ENCODE measurements around the gene TMEM54. TPM values are rescaled to one million over a fixed set of nuclear protein-coding genes. Genes with fewer than 3 reads are reported as not detected.

The TMEM54 gene
- total and polyA plus RNA-seq, 3 experiments from 2014 or later = 2.5 to 2.6 TPM; not detected in 1

- no peaks in the 10 kb centered on the region for H3K9me3 ChIP-seq (ENCODE audit: low read length)
- H3K27ac Mint-ChIP-seq = peak overlapping the region in 3 of 8 donors; percentile 17 to 66 (median 51)
- DNase-seq = no peak
- H3K27me3 ChIP-seq (ENCODE audit: insufficient read depth, low read length, poor library complexity, severe bottlenecking) = no peaks in the 10 kb centered on the region
- no peak overlapping the region for H3K4me3 ChIP-seq (ENCODE audit: low read length)
- H3K4me1 Mint-ChIP-seq = no peaks in the 10 kb centered on the region
- ChIA-PET POLR2A (interaction anchor here (0.6 kb wide), 1 partner anchor 691 kb away, joined by 7 read pairs; no protein-coding TSS in a partner anchor), CTCF (interaction anchor here (1.5 to 1.6 kb wide), 2 partner anchors 13 to 150 kb away, joined by 3 to 4 read pairs; no protein-coding TSS in a partner anchor)
- H3K27me3 Mint-ChIP-seq = no peaks in the 10 kb centered on the region
- no peak overlapping the region for H3K27ac ChIP-seq (ENCODE audit: low read depth, low read length)
- peaks cover 0 to 71% (median 12%) of the 10 kb centered on the region in 3 donors for H3K36me3 Mint-ChIP-seq
- no peak overlapping the region for H3K4me3 Mint-ChIP-seq
- H3K36me3 ChIP-seq (ENCODE audit: insufficient read depth, low read length) = no peaks in the 10 kb centered on the region
- H3K4me1 ChIP-seq (ENCODE audit: insufficient read depth, low read length) = no peaks in the 10 kb centered on the region
- H3K9me3 Mint-ChIP-seq = no peaks in the 10 kb centered on the region
Observed at GRCh38 chr1:32863218-32863880, 37.8 kb downstream of the TMEM54 start.

GRCh38 chr1:32861904-32862695 lies 39.1 kb downstream of the TMEM54 start:
- Mint-ChIP-seq H3K4me3 (no peak overlapping the region), H3K36me3 (peaks cover 4 to 76% (median 16%) of the 10 kb centered on the region in 3 donors), H3K27me3 (no peaks in the 10 kb centered on the region), H3K4me1 (no peaks in the 10 kb centered on the region), H3K27ac (peak overlapping the region in 4 of 8 donors; percentile 17 to 78 (median 42)), H3K9me3 (no peaks in the 10 kb centered on the region)
- no peak for DNase-seq
- Histone ChIP-seq H3K27ac (ENCODE audit: low read depth, low read length) (no peak overlapping the region), H3K36me3 (ENCODE audit: insufficient read depth, low read length) (peaks cover under 1% of the 10 kb centered on the region), H3K9me3 (ENCODE audit: low read length) (no peaks in the 10 kb centered on the region), H3K27me3 (ENCODE audit: insufficient read depth, low read length, poor library complexity, severe bottlenecking) (no peaks in the 10 kb centered on the region), H3K4me3 (ENCODE audit: low read length) (no peak overlapping the region), H3K4me1 (ENCODE audit: insufficient read depth, low read length) (no peaks in the 10 kb centered on the region)
- POLR2A ChIA-PET = interaction anchor here (0.6 kb wide), 1 partner anchor 38 kb away, joined by 6 read pairs; no protein-coding TSS in a partner anchor
- CTCF ChIA-PET = interaction anchor here (1.5 to 1.6 kb wide), 2 partner anchors 14 to 149 kb away, joined by 3 to 4 read pairs; no protein-coding TSS in a partner anchor

GRCh38 chr1:32860566-32860965 lies 40.6 kb downstream of the TMEM54 start:
- Histone ChIP-seq H3K4me1 (ENCODE audit: insufficient read depth, low read length) (no peaks in the 10 kb centered on the region), H3K9me3 (ENCODE audit: low read length) (no peaks in the 10 kb centered on the region), H3K36me3 (ENCODE audit: insufficient read depth, low read length) (peaks cover 9% of the 10 kb centered on the region), H3K4me3 (ENCODE audit: low read length) (no peak overlapping the region), H3K27me3 (ENCODE audit: insufficient read depth, low read length, poor library complexity, severe bottlenecking) (no peaks in the 10 kb centered on the region), H3K27ac (ENCODE audit: low read depth, low read length) (no peak overlapping the region)
- Mint-ChIP-seq H3K36me3 (peaks cover 4 to 87% (median 22%) of the 10 kb centered on the region in 3 donors), H3K9me3 (no peaks in the 10 kb centered on the region), H3K27me3 (no peaks in the 10 kb centered on the region), H3K4me3 (no peak overlapping the region), H3K27ac (peak overlapping the region in 4 of 8 donors; percentile 48 to 66 (median 58)), H3K4me1 (no peaks in the 10 kb centered on the region)
- CTCF ChIA-PET = interaction anchor here (1.6 kb wide), 1 partner anchor 11 kb away, joined by 5 read pairs; no protein-coding TSS in a partner anchor
- no peak for DNase-seq
- POLR2A ChIA-PET = no interaction called here

GRCh38 chr1:32859915-32860314 lies 41.3 kb downstream of the TMEM54 start:
- H3K4me3 Mint-ChIP-seq = no peak overlapping the region
- no peaks in the 10 kb centered on the region for H3K9me3 Mint-ChIP-seq
- no peak for DNase-seq
- peaks cover 4 to 93% (median 24%) of the 10 kb centered on the region in 3 donors for H3K36me3 Mint-ChIP-seq
- H3K4me1 ChIP-seq (ENCODE audit: insufficient read depth, low read length) = no peaks in the 10 kb centered on the region
- no peaks in the 10 kb centered on the region for H3K9me3 ChIP-seq (ENCODE audit: low read length)
- no peak overlapping the region for H3K27ac ChIP-seq (ENCODE audit: low read depth, low read length)
- peaks cover 13% of the 10 kb centered on the region for H3K36me3 ChIP-seq (ENCODE audit: insufficient read depth, low read length)
- no peaks in the 10 kb centered on the region for H3K27me3 ChIP-seq (ENCODE audit: insufficient read depth, low read length, poor library complexity, severe bottlenecking)
- H3K27ac Mint-ChIP-seq = peak overlapping the region in 1 of 8 donors; percentile 59
- POLR2A ChIA-PET = no interaction called here
- H3K4me1 Mint-ChIP-seq = no peaks in the 10 kb centered on the region
- H3K4me3 ChIP-seq (ENCODE audit: low read length) = no peak overlapping the region
- H3K27me3 Mint-ChIP-seq = no peaks in the 10 kb centered on the region
- CTCF ChIA-PET = interaction anchor here (1.3 to 1.6 kb wide), 2 partner anchors 12 to 147 kb away, joined by 5 read pairs; no protein-coding TSS in a partner anchor

- Mint-ChIP-seq H3K9me3 (no peaks in the 10 kb centered on the region), H3K4me3 (no peak overlapping the region), H3K27me3 (no peaks in the 10 kb centered on the region), H3K27ac (peak overlapping the region in 1 of 8 donors; percentile 22), H3K36me3 (peaks cover 4 to 93% (median 23%) of the 10 kb centered on the region in 3 donors), H3K4me1 (peaks cover 0 to 2% (median 0%) of the 10 kb centered on the region in 3 donors)
- CTCF ChIA-PET = no interaction called here
- Histone ChIP-seq H3K4me1 (ENCODE audit: insufficient read depth, low read length) (no peaks in the 10 kb centered on the region), H3K4me3 (ENCODE audit: low read length) (no peak overlapping the region), H3K9me3 (ENCODE audit: low read length) (no peaks in the 10 kb centered on the region), H3K36me3 (ENCODE audit: insufficient read depth, low read length) (peaks cover 20% of the 10 kb centered on the region), H3K27ac (ENCODE audit: low read depth, low read length) (no peak overlapping the region), H3K27me3 (ENCODE audit: insufficient read depth, low read length, poor library complexity, severe bottlenecking) (no peaks in the 10 kb centered on the region)
- no peak for DNase-seq
- POLR2A ChIA-PET = no interaction called here
Observed at GRCh38 chr1:32858791-32859190, 42.4 kb downstream of the TMEM54 start.

- H3K4me1 Mint-ChIP-seq = peaks cover 0 to 2% (median 0%) of the 10 kb centered on the region in 3 donors
- no peaks in the 10 kb centered on the region for H3K27me3 Mint-ChIP-seq
- ChIA-PET POLR2A (no interaction called here), CTCF (no interaction called here)
- no peaks in the 10 kb centered on the region for H3K9me3 Mint-ChIP-seq
- peaks cover 4 to 93% (median 25%) of the 10 kb centered on the region in 3 donors for H3K36me3 Mint-ChIP-seq
- Histone ChIP-seq H3K9me3 (ENCODE audit: low read length) (no peaks in the 10 kb centered on the region), H3K27ac (ENCODE audit: low read depth, low read length) (no peak overlapping the region), H3K27me3 (ENCODE audit: insufficient read depth, low read length, poor library complexity, severe bottlenecking) (no peaks in the 10 kb centered on the region), H3K4me1 (ENCODE audit: insufficient read depth, low read length) (no peaks in the 10 kb centered on the region), H3K4me3 (ENCODE audit: low read length) (no peak overlapping the region), H3K36me3 (ENCODE audit: insufficient read depth, low read length) (peaks cover 20% of the 10 kb centered on the region)
- no peak for DNase-seq
- H3K27ac Mint-ChIP-seq = peak overlapping the region in 1 of 8 donors; percentile 14
- H3K4me3 Mint-ChIP-seq = no peak overlapping the region
Observed at GRCh38 chr1:32858136-32858535, 43.1 kb downstream of the TMEM54 start.

GRCh38 chr1:32855861-32856617 lies 45.1 kb downstream of the TMEM54 start:
- Mint-ChIP-seq H3K36me3 (peaks cover 4 to 89% (median 22%) of the 10 kb centered on the region in 3 donors), H3K27ac (peak overlapping the region in 2 of 8 donors; percentile 17 to 49), H3K4me3 (no peak overlapping the region), H3K4me1 (peaks cover 0 to 7% (median 0%) of the 10 kb centered on the region in 3 donors), H3K27me3 (no peaks in the 10 kb centered on the region), H3K9me3 (no peaks in the 10 kb centered on the region)
- H3K27ac ChIP-seq (ENCODE audit: low read depth, low read length) = no peak overlapping the region
- H3K4me3 ChIP-seq (ENCODE audit: low read length) = no peak overlapping the region
- ChIA-PET POLR2A (no interaction called here), CTCF (no interaction called here)
- H3K36me3 ChIP-seq (ENCODE audit: insufficient read depth, low read length) = peaks cover 28% of the 10 kb centered on the region
- no peaks in the 10 kb centered on the region for H3K4me1 ChIP-seq (ENCODE audit: insufficient read depth, low read length)
- H3K27me3 ChIP-seq (ENCODE audit: insufficient read depth, low read length, poor library complexity, severe bottlenecking) = no peaks in the 10 kb centered on the region
- no peak for DNase-seq
- no peaks in the 10 kb centered on the region for H3K9me3 ChIP-seq (ENCODE audit: low read length)

All from CD8-positive, alpha-beta memory T cell (primary cell).